ENCODE results near the gene MRPL36. TPM values are rescaled to one million over a fixed set of nuclear protein-coding genes. Genes with fewer than 3 reads are reported as not detected.

Gene MRPL36
- total and polyA plus RNA-seq, 9 of the 15 experiments (the other 6 are each of a cell fraction or from before 2014, with no cell fraction given): 78.3 to 557 (median 124) TPM

DNA sequence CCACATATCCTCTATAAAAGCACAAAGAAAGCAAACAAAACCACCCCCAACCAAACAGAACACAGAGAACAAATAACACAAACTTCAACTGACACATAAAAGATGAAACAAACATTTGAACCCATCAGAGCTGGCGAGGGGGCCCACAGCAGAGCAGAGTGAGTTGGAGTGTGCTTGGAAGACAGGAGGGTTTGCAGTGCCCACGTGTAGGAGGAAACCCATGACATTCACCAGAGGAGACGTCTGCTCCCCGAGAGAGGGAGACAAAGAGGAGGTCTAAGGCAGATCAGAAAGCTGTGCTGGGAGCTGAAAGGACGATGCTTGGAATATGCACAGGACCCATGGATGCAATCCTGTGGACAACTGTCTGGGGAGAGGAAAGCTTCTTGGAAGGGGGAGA, 27.0 kb downstream of the MRPL36 start:
- H3K4me2 ChIP-seq (ENCODE audit: insufficient read depth, low read length): no peak overlapping the region
- no peak overlapping the region for H3K4me3 ChIP-seq
- TF ChIP-seq NCOA6 (IDR thresholded peaks at IDR 0.05): no peak
- TF ChIP-seq CBFB (CRISPR knock-in tag; IDR thresholded peaks at IDR 0.05): no peak
- no peak for TF ChIP-seq L3MBTL2 (IDR thresholded peaks at IDR 0.05)
- TF ChIP-seq, protein P1, sequence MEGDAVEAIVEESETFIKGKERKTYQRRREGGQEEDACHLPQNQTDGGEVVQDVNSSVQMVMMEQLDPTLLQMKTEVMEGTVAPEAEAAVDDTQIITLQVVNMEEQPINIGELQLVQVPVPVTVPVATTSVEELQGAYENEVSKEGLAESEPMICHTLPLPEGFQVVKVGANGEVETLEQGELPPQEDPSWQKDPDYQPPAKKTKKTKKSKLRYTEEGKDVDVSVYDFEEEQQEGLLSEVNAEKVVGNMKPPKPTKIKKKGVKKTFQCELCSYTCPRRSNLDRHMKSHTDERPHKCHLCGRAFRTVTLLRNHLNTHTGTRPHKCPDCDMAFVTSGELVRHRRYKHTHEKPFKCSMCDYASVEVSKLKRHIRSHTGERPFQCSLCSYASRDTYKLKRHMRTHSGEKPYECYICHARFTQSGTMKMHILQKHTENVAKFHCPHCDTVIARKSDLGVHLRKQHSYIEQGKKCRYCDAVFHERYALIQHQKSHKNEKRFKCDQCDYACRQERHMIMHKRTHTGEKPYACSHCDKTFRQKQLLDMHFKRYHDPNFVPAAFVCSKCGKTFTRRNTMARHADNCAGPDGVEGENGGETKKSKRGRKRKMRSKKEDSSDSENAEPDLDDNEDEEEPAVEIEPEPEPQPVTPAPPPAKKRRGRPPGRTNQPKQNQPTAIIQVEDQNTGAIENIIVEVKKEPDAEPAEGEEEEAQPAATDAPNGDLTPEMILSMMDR (IDR thresholded peaks at IDR 0.05 in 2 of 3, conservative IDR thresholded peaks at IDR 0.05 in 1 of 3; ENCODE audit: insufficient read depth in 2 of 3, low read depth in 1 of 3, low read length in 3 of 3): peak; percentile 27 to 37 (median 36); a peak in 3 of 6 replicates
- TF ChIP-seq, protein P2, sequence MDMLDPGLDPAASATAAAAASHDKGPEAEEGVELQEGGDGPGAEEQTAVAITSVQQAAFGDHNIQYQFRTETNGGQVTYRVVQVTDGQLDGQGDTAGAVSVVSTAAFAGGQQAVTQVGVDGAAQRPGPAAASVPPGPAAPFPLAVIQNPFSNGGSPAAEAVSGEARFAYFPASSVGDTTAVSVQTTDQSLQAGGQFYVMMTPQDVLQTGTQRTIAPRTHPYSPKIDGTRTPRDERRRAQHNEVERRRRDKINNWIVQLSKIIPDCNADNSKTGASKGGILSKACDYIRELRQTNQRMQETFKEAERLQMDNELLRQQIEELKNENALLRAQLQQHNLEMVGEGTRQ (CRISPR knock-in tag; IDR thresholded peaks at IDR 0.05): 0 out of 2 replicates have a peak, but pooled peaks have one; percentile 12
- no peak for TF ChIP-seq KAT2B (IDR thresholded peaks at IDR 0.05; ENCODE audit: low read depth, low read length)
- TF ChIP-seq CREM (IDR thresholded peaks at IDR 0.05; ENCODE audit: low read depth): 0 out of 2 replicates have a peak, but pooled peaks have one; percentile 5
- TF ChIP-seq RAD21 (CRISPR knock-in tag; conservative IDR thresholded peaks at IDR 0.05 in 1 of 2, IDR thresholded peaks at IDR 0.05 in 1 of 2): peak in 1 of 2 experiments; percentile 35; a peak in 1 of 4 replicates
- TF ChIP-seq, protein P3, sequence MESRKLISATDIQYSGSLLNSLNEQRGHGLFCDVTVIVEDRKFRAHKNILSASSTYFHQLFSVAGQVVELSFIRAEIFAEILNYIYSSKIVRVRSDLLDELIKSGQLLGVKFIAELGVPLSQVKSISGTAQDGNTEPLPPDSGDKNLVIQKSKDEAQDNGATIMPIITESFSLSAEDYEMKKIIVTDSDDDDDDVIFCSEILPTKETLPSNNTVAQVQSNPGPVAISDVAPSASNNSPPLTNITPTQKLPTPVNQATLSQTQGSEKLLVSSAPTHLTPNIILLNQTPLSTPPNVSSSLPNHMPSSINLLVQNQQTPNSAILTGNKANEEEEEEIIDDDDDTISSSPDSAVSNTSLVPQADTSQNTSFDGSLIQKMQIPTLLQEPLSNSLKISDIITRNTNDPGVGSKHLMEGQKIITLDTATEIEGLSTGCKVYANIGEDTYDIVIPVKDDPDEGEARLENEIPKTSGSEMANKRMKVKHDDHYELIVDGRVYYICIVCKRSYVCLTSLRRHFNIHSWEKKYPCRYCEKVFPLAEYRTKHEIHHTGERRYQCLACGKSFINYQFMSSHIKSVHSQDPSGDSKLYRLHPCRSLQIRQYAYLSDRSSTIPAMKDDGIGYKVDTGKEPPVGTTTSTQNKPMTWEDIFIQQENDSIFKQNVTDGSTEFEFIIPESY (CRISPR knock-in tag; IDR thresholded peaks at IDR 0.05): no peak
- TF ChIP-seq TARDBP (IDR thresholded peaks at IDR 0.05): no peak
- TF ChIP-seq TEAD4 (IDR thresholded peaks at IDR 0.05; ENCODE audit: low read length): no peak
- no peak for TF ChIP-seq TEAD4 (CRISPR knock-in tag; IDR thresholded peaks at IDR 0.05; ENCODE audit: borderline replicate concordance)
- TF ChIP-seq ZNF239 (CRISPR knock-in tag; IDR thresholded peaks at IDR 0.05): no peak
- TF ChIP-seq, protein P4, sequence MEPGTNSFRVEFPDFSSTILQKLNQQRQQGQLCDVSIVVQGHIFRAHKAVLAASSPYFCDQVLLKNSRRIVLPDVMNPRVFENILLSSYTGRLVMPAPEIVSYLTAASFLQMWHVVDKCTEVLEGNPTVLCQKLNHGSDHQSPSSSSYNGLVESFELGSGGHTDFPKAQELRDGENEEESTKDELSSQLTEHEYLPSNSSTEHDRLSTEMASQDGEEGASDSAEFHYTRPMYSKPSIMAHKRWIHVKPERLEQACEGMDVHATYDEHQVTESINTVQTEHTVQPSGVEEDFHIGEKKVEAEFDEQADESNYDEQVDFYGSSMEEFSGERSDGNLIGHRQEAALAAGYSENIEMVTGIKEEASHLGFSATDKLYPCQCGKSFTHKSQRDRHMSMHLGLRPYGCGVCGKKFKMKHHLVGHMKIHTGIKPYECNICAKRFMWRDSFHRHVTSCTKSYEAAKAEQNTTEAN (CRISPR knock-in tag; IDR thresholded peaks at IDR 0.05): no peak
- no peak for TF ChIP-seq ZNF217 (CRISPR knock-in tag; IDR thresholded peaks at IDR 0.05)
- H3K4me1 ChIP-seq (replicated peaks in 1 of 2; ENCODE audit: control insufficient read depth in 2 of 2, insufficient read depth in 2 of 2, low read length in 2 of 2): peaks cover 0 to 11% of the 10 kb centered on the region in 2 experiments; a peak in 1 of 5 replicates
- CTCF ChIA-PET (ENCODE audit: low intra/inter-chr PET ratio): interaction anchor here (0.5 kb wide), 1 partner anchor 96 kb away, joined by 3 read pairs; no protein-coding TSS in a partner anchor
- no TSS peak for BruUV-seq (replicated peaks)
- no peak overlapping the region for H2AFZ ChIP-seq (ENCODE audit: low read depth, low read length)
- FAIRE-seq (peak; percentile 88), DNase-seq (ENCODE audit: extremely low read depth in 1 of 4, low spot score in 3 of 4) (peak in 1 of 4 experiments; percentile 37), ATAC-seq (peak; percentile 79)
- in situ Hi-C loops (cut with MboI): no loop called here
- intact Hi-C loops (cut with micrococcal nuclease): no loop called here
- H3K27ac ChIP-seq (ENCODE audit: extremely low read depth, low read depth, low read length): no peak overlapping the region
- H3K36me3 ChIP-seq (ENCODE audit: control insufficient read depth, insufficient read depth, low read length): no peaks in the 10 kb centered on the region
- no peaks in the 10 kb centered on the region for H3K79me2 ChIP-seq (ENCODE audit: control insufficient read depth, insufficient read depth, low read length)
- no peaks in the 10 kb centered on the region for H4K20me1 ChIP-seq (replicated peaks; ENCODE audit: control insufficient read depth, insufficient read depth, low read length)
- WGBS (ENCODE audit: insufficient coverage, low coverage, missing lambda C conversion rate): 0% methylated on average over 5 of the region's 5 CpGs
- no peak overlapping the region for H3K9ac ChIP-seq (ENCODE audit: insufficient read depth in 1 of 2, low read depth in 2 of 2, low read length in 2 of 2)
- POLR2A ChIA-PET: interaction anchor here (0.6 to 1.4 kb wide), 2 partner anchors 20 to 23 kb away, joined by 3 to 4 read pairs; no protein-coding TSS in a partner anchor
- no peaks in the 10 kb centered on the region for H3K9me3 ChIP-seq (replicated peaks; ENCODE audit: control insufficient read depth, insufficient read depth, low read depth, low read length)
- H3K9me1 ChIP-seq (ENCODE audit: control insufficient read depth, insufficient read depth, low read length): no peaks in the 10 kb centered on the region
- peaks cover 53 to 71% of the 10 kb centered on the region in 2 experiments; a peak in 4 of 5 replicates for H3K27me3 ChIP-seq (ENCODE audit: control insufficient read depth in 2 of 2, insufficient read depth in 2 of 2, low read length in 2 of 2)

All from K562 (cell line).